Psoas muscle (tissue), 8 donors: ENCODE results near the gene KLF16. TPM values are rescaled to one million over a fixed set of nuclear protein-coding genes. Genes with fewer than 3 reads are reported as not detected.

ENCODE experiments used
- ATAC-seq, 4 donors: fragments of 200-7000 bp; cut with Tn5 transposase; one replicate each; pipeline ENCODE4 v1.9.1; 2020; ENCODE audit warnings: moderate library complexity in 3 of 4, mild to moderate bottlenecking in 2 of 4
- DNase-seq, 2 donors: peaks; one replicate each; pipeline ENCODE4 v3.0.0-alpha.2; 2020
- H3K27ac ChIP-seq: fragments of 200-600 bp; one replicate; pipeline ENCODE4 v1.8.0; 2022
- H3K27me3 ChIP-seq, 3 donors: fragments of 200-600 bp in 1 of 3; one replicate each; pipeline versions ENCODE4 v1.6.1 to v1.8.0; 2013 to 2022; ENCODE audit warnings: low read length in 2 of 3, mild to moderate bottlenecking in 2 of 3, moderate library complexity in 1 of 3; ENCODE audit not compliant: insufficient read depth in 3 of 3
- H3K36me3 ChIP-seq, 2 donors: fragments of 200-600 bp in 1 of 2; one replicate each; pipeline versions ENCODE4 v1.6.1 to v1.8.0; 2013 to 2022; ENCODE audit warnings: low read depth in 1 of 2, mild to moderate bottlenecking in 1 of 2, moderate library complexity in 1 of 2; ENCODE audit not compliant: insufficient read depth in 1 of 2
- H3K4me1 ChIP-seq: fragments of 200-600 bp; one replicate; pipeline ENCODE4 v1.8.0; 2022
- H3K4me3 ChIP-seq: fragments of 200-600 bp; one replicate; pipeline ENCODE4 v1.8.0; 2022; ENCODE audit warnings: mild to moderate bottlenecking
- H3K9me3 ChIP-seq: fragments of 200-600 bp; one replicate; pipeline ENCODE4 v1.8.0; 2022
- WGBS, 3 donors: extraction: QIAGEN DNeasy Blood & Tissue Kit; methylation state at CpG; one replicate each; pipeline versions ENCODE4 v1.1.6 to v1.1.7; 2013; 5-methylcytosine and 5-hydroxymethylcytosine counted together
- intact Hi-C, 2 donors: fragments of 100-400 bp; cut with DNase I; formaldehyde crosslinking; loops; one replicate each; pipeline versions ENCODE4 v1.11.0 to v1.14.2; 2022
- polyA plus RNA-seq, 3 donors: library from polyadenylated mRNA; stranded (reverse); fragments of 200-250 nt; gene quantifications; one replicate each; pipeline ENCODE4 v1.2.3, GENCODE V29; 2013
- total RNA-seq, 4 donors: library from RNA; stranded (reverse); fragmentation: NEBNext Ultra II Directional in 2 of 4; extraction: Animal tissue kit (Norgen Biotek cat#: 25700) in 2 of 4; gene quantifications; one replicate each; pipeline versions ENCODE4 v1.2.1 to v1.2.4, GENCODE V29; 2021 to 2023
- TF ChIP-seq, protein P1 (sequence below): fragments of 200-600 bp; IDR thresholded peaks from one replicate; pipeline ENCODE4 v1.8.0; 2022; ENCODE audit warnings: antibody characterized with exemption
- donor health status: healthy with polysubstance abuse.
- donor health status: DM: no; HTN: no; CAD: no; lungs with moderate emphysema.
- donor health status: Bipolar disorder and iron deficiency.
- donor health status: healthy.
- donor health status: DM: yes; HTN: yes; CAD: no.
- donor health status: DM: no; HTN: no; CAD: no.
- donor health status: DM: no; HTN: no; CAD: no.
- donor health status: DM: yes; HTN: yes; CAD: no.

KLF16 gene
- total and polyA plus RNA-seq, 7 donors = 2.2 to 13.0 (median 3.3) TPM

DNA sequence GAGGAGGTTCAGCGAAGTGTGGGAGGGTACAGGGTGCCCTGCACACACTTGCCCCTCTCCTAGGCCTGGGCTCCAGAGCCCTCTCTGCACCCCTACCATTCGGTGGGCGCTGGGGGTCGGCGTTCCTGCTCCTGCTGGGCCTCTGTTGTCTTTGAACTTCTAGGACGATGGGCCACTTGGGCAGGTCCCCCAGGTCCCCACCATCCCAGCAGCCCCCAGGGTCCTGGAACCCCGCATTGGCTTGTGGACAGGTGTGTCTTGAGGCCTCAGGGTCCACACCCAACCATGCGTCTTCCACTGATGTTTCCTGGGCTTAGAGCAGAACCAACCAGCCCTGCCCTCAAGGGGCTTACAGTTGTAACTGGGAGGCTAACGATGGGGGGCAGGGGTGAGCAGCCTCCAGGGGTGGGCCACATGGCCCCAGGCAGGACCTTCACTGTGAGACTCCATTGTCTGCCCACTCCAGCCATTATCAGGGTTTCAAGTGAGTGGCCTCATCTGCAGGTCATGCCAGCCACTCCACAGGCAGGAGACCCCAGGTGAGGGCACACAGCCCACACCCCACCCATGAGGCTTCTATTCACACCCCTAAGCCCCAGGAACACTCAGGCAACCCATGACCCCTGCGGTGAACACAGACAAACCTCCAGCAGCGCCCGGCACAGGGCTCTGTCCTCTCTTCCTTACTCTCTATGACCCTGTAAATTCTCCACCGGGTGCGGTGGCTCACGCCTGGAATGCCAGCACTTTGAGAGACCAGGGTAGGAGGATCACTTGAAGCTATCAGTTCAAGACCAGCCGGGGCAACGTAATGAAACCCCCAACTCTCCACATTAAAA, 2.0 kb upstream of the KLF16 start:
- peaks cover 8% of the 10 kb centered on the region for H3K4me1 ChIP-seq
- intact Hi-C loops = no loop called here
- 83 to 91% (median 86%) methylated on average over 16 to 17 of the region's 17 CpGs for WGBS, 3 donors
- H3K27ac ChIP-seq = peak overlapping the region; percentile 91
- DNase-seq = no peak
- TF ChIP-seq, protein P1, sequence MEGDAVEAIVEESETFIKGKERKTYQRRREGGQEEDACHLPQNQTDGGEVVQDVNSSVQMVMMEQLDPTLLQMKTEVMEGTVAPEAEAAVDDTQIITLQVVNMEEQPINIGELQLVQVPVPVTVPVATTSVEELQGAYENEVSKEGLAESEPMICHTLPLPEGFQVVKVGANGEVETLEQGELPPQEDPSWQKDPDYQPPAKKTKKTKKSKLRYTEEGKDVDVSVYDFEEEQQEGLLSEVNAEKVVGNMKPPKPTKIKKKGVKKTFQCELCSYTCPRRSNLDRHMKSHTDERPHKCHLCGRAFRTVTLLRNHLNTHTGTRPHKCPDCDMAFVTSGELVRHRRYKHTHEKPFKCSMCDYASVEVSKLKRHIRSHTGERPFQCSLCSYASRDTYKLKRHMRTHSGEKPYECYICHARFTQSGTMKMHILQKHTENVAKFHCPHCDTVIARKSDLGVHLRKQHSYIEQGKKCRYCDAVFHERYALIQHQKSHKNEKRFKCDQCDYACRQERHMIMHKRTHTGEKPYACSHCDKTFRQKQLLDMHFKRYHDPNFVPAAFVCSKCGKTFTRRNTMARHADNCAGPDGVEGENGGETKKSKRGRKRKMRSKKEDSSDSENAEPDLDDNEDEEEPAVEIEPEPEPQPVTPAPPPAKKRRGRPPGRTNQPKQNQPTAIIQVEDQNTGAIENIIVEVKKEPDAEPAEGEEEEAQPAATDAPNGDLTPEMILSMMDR = no peak
- H3K36me3 ChIP-seq = no peaks in the 10 kb centered on the region
- H3K4me3 ChIP-seq = peak overlapping the region; percentile 93
- no peak for ATAC-seq
- no peaks in the 10 kb centered on the region for H3K27me3 ChIP-seq
- no peaks in the 10 kb centered on the region for H3K9me3 ChIP-seq

DNA sequence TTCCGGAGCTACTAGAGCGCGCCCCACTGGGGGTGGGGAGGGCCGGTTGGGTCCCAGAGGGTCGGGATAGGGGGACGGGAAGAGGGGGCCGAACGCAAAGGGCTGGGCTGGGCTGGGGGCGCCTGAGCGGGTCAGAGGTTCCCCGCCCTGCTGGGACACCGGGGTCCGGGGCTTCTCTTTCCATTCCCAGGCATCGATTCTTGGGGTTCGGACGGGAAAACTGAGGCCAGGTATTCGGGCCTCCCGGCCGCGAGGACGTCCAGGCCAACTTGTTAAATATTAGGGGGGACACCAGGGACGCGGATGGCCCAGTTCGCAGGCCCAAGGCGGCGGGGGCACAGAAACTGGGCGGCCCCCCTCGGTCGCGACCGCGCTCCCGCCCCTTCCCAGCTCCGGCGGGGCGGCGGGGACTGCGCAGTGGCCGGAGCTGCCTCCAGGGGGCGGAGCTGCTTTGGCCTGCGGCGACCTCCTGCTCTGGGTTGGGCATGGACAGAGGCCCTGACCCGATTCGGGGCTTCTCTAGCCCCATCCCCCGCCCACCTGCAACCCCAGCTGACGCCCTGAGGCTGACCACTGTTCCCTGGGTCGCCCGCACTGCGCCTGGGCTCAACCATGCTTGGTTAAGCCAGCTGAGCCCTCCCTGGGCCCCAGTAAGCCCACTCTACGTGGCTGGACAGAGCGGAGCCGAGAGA, 1.2 kb upstream of the KLF16 start:
- 7 to 8% (median 8%) methylated on average over 39 to 52 of the region's 52 CpGs for WGBS, 3 donors
- H3K9me3 ChIP-seq = no peaks in the 10 kb centered on the region
- H3K36me3 ChIP-seq = no peaks in the 10 kb centered on the region
- H3K4me1 ChIP-seq = peaks cover 8% of the 10 kb centered on the region
- H3K27me3 ChIP-seq = no peaks in the 10 kb centered on the region
- intact Hi-C loops = no loop called here
- peak; percentile 79 to 86 for DNase-seq
- H3K4me3 ChIP-seq = peak overlapping the region; percentile 93
- ATAC-seq = peak; percentile 68 to 81 (median 73)
- TF ChIP-seq, protein P1 = peak; percentile 74
- peak overlapping the region; percentile 91 for H3K27ac ChIP-seq

DNA sequence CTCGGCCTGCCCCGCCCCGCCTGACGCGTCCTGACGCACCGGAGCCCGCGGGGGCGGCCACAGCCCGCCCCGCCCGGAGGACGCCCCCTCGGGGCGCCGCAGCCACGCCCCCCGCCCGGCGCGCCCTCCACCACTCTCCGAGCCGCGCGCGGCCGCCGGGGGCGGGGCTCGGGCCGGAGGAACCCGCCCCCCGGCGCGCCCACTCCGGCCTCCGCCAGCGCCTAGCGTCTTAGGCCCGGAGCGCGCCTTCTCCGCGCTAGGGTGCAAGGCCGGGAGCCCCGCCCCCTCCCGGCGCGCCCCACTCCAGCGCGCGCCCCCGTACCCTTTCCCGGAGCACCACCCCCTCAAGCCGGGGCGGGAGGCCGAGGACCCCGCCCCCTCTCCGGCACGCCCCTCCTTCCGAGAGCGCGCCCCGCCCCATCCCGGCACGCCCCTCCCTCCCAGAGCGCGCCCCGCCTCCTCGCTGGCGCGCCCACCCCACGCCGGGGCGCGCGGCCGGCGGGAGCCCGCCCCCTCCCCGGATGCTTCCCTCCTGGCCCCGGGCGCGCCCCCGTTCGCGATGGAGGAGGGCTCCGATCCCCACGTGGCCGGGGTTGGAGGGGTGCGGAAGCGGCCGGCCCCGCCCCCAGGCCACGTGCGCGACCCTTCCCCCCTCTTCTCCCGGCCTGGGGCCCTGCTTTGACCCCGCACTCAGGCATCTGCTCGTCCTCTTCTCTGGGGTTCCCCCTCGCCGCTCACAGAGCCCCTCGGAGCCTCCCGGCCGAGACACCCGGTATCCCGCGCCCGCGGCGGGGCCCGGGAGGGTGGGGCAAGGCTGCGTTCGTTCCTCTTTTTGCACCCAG, 480 bp upstream of the KLF16 start:
- intact Hi-C loops = no loop called here
- TF ChIP-seq, protein P1 = no peak
- 0 to 1% (median 1%) methylated on average over 19 to 115 of the region's 115 CpGs for WGBS, 3 donors
- Histone ChIP-seq H3K27ac (peak overlapping the region; percentile 91), H3K27me3 (no peaks in the 10 kb centered on the region), H3K36me3 (no peaks in the 10 kb centered on the region), H3K4me1 (peaks cover 8% of the 10 kb centered on the region), H3K4me3 (peak overlapping the region; percentile 93), H3K9me3 (no peaks in the 10 kb centered on the region)
- ATAC-seq = peak; percentile 85 to 87 (median 86)
- DNase-seq = peak; percentile 92 to 93

DNA sequence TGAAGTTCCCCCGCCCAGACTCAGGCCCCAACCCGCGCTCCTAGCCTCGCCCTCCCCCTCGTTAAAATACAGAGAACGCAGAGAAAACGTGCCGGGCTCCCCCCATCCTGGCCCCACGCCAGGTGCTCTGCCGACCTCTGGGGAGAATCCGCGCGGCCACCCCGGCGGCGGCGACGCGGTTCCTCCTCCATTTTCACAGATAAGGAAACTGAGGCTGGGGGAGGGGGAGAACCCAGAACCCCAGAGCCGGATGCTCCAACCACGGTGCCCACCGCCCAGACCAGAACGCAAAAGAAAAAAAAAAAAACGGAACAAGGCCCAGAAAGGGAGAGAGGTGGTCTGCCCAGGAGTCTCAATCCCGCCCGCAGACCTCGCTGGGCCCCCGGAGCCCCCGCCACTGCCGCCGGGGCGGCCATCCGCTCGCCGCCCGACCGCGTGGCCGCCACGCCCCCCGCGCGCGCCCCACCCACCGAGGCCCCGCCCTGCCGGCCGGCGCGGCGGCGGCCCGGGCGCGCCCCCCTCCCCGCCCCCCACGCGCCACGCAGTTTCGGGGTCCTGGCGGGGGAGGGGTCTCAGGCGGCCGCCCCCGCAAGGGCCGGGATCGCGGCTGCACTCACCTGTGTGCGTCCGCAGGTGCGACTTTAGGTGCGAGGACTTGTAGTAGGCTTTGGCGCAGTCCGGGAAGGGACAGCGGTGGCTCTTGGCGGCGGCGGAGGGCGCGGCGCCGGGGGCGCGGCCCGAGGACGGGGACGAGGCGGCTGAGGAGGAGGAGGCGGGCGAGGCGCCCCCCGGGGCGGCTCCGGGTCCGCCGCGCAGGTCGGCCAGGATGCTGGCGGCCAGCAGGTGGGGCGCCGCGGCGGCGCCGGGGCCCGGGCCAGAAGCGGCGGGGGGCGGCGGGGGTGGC, 703 bp downstream of the KLF16 start:
- intact Hi-C loops = no loop called here
- DNase-seq = peak in 1 of 2 donors; percentile 51
- 1 to 3% (median 3%) methylated on average over 32 to 109 of the region's 109 CpGs for whole genome bisulfite sequencing, 3 donors
- H3K36me3 ChIP-seq = no peaks in the 10 kb centered on the region
- TF ChIP-seq, protein P1 = no peak
- H3K27ac ChIP-seq = peak overlapping the region; percentile 58
- H3K27me3 ChIP-seq = no peaks in the 10 kb centered on the region
- peaks cover 9% of the 10 kb centered on the region for H3K4me1 ChIP-seq
- H3K4me3 ChIP-seq = peak overlapping the region; percentile 73
- H3K9me3 ChIP-seq = no peaks in the 10 kb centered on the region
- no peak for ATAC-seq
